Testis (tissue), 2 donors: Measurements from ENCODE around the gene GP1BB.

Source experiments
- CTCF ChIP-seq, 3 experiments: fragments of 450-650 bp in 2 of 3; fragments of 200-600 bp in 1 of 3; sonication (generic) in 1 of 3; IDR thresholded peaks; one replicate each; pipeline ENCODE4 v1.5.1; 2016 to 2019; ENCODE audit warnings: antibody characterized with exemption in 3 of 3, mild to moderate bottlenecking in 2 of 3, moderate library complexity in 1 of 3
- POLR2A ChIP-seq: fragments of 450-650 bp; IDR thresholded peaks from one replicate; pipeline ENCODE4 v1.6.1; 2017; ENCODE audit warnings: antibody characterized with exemption, mild to moderate bottlenecking, moderate library complexity

GRCh38 chr22:19728836-19729235 is 5.5 kb downstream of the GP1BB start:
- no peak for TF ChIP-seq CTCF (IDR thresholded peaks at IDR 0.05)
- TF ChIP-seq POLR2A, result no peak
